GM08714 (cell line): ENCODE measurements around the gene EFNA5.

Experiments used
- H3K4me3 ChIP-seq: fragments of 200-500 bp; sonication (Bioruptor generic); 2 replicates; pipeline ENCODE4 v1.5.1; 2014; ENCODE audit warnings: mild to moderate bottlenecking, low read length, inconsistent platforms
- ZNF274 ChIP-seq: IDR thresholded peaks from 2 replicates; pipeline ENCODE4 v1.6.1; 2012; ENCODE audit warnings: mild to moderate bottlenecking, low read depth, low read length

EFNA5 gene

GRCh38 chr5:107668154-107669095 is 2.3 kb downstream of the EFNA5 start:
- no peak for TF ChIP-seq ZNF274
- peak overlapping the region; percentile 68 for H3K4me3 ChIP-seq

- TF ChIP-seq ZNF274 = no peak
- no peak overlapping the region; the same call in 1 of the 2 replicates for H3K4me3 ChIP-seq
These were observed 4.6 kb downstream of the EFNA5 start for GRCh38 chr5:107666051-107666655.

GRCh38 chr5:107665036-107665570 is 5.6 kb downstream of the EFNA5 start:
- no peak for TF ChIP-seq ZNF274
- no peak overlapping the region for H3K4me3 ChIP-seq

- no peak for TF ChIP-seq ZNF274
- H3K4me3 ChIP-seq = no peak overlapping the region
These were observed 7.0 kb downstream of the EFNA5 start for GRCh38 chr5:107663697-107664096.

GRCh38 chr5:107661650-107662044 is 9.1 kb downstream of the EFNA5 start:
- H3K4me3 ChIP-seq = no peak overlapping the region; the same call in 1 of the 2 replicates
- no peak for TF ChIP-seq ZNF274

GRCh38 chr5:107661038-107661649 is 9.6 kb downstream of the EFNA5 start:
- no peak overlapping the region; the same call in 1 of the 2 replicates for H3K4me3 ChIP-seq
- TF ChIP-seq ZNF274 = no peak

- no peak for TF ChIP-seq ZNF274
- no peak overlapping the region for H3K4me3 ChIP-seq
These were observed 12.2 kb downstream of the EFNA5 start for GRCh38 chr5:107658528-107658927.

- TF ChIP-seq ZNF274 = no peak
- no peak overlapping the region for H3K4me3 ChIP-seq
These were observed 14.9 kb downstream of the EFNA5 start for GRCh38 chr5:107655831-107656230.

- no peak overlapping the region for H3K4me3 ChIP-seq
- no peak for TF ChIP-seq ZNF274
These were observed 15.9 kb downstream of the EFNA5 start for GRCh38 chr5:107654827-107655226.

- TF ChIP-seq ZNF274 = no peak
- no peak overlapping the region for H3K4me3 ChIP-seq
These were observed 17.1 kb downstream of the EFNA5 start for GRCh38 chr5:107653685-107654084.

- no peak for TF ChIP-seq ZNF274
- no peak overlapping the region for H3K4me3 ChIP-seq
These were observed 17.7 kb downstream of the EFNA5 start for GRCh38 chr5:107652839-107653607.

- TF ChIP-seq ZNF274 = no peak
These were observed 18.3 kb downstream of the EFNA5 start for GRCh38 chr5:107652408-107652807.

GRCh38 chr5:107651325-107651724 is 19.4 kb downstream of the EFNA5 start:
- no peak overlapping the region for H3K4me3 ChIP-seq
- no peak for TF ChIP-seq ZNF274

More at GRCh38 chr5:107652408-107652807, 18.3 kb downstream of the EFNA5 start:
- no peak overlapping the region for H3K4me3 ChIP-seq

GRCh38 chr5:107646418-107646817 is 24.3 kb downstream of the EFNA5 start:
- no peak overlapping the region for H3K4me3 ChIP-seq
- TF ChIP-seq ZNF274 = no peak
